DMS79 (cell line): Measurements from ENCODE around the gene MRPL9.
"Not testable (repeated sequence)": the region's sequence is repeated elsewhere in the genome, so short reads cannot be mapped to it uniquely, and the experiment has no call there.

Source experiments
- DNase-seq: peaks from one replicate; lab custom pipeline; 2025; lab: John Stamatoyannopoulos, UW

MRPL9 gene

DNA sequence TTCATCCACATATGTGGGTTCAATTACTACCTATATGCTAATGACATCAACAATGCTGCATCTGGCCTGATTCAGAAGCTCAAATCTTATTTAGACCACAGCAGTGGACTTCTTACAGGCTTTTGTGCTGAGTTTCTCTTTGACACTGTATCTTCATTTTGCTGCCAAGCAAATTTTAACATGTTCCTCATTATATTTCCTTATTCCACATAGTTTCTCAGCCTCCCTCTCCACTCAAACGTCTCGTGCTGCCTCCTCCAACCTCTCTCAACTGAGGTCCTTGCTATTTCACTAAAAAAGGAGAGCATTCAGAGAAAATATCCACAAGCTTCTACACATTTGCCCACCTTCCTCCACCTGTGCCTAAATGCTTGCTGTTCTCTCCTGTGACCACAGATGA lies 20.5 kb upstream of the MRPL9 start:
- no peak for DNase-seq

- DNase-seq = no peak
These were observed 19.4 kb upstream of the MRPL9 start for GRCh38 chr1:151782741-151783140.

GRCh38 chr1:151782026-151782425 lies 18.7 kb upstream of the MRPL9 start:
- not testable (repeated sequence) for DNase-seq

GRCh38 chr1:151780736-151781135 lies 17.4 kb upstream of the MRPL9 start:
- not testable (repeated sequence) for DNase-seq

DNA sequence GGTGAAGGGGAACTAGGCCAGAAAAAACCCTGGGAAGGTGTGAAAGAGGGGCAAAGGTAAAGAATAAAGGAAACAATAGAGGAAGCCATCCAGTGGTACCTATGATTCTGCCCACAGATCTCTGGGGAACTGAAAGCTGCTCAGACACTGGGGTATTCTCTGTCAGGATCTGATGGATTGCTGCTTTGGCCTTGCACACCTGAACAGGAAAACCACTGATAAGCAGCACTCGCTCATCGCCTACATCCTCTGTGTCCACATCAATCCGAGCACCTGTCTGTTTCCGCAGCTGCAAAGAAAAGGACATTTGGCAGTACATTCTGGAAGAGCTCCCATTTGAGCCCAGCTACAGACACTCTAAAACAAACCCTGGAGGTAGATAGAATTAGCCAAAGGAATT lies 16.6 kb upstream of the MRPL9 start:
- DNase-seq = no peak

- no peak for DNase-seq
These were observed 14.0 kb upstream of the MRPL9 start for GRCh38 chr1:151777317-151777716.

DNA sequence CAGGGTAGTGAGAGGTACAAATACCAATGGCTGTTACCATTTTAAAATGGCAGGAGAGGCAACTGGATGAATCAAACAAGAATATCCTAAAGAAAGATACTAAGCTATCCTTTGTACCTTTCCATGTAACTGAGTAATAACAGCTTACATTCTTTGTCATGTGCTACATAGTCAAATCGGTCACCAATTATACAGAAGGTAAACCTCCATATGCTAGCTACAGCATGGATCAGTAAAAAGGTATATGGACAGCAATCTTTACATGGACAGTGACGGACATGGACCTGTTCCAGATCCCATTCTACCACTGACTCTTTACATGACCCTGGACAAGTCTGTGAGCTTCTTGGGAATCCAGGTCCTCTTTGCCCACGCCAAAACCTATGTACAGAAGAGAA lies 13.4 kb upstream of the MRPL9 start:
- no peak for DNase-seq

- DNase-seq = no peak
These were observed 12.8 kb upstream of the MRPL9 start for GRCh38 chr1:151775894-151776664.

GRCh38 chr1:151774256-151774922 lies 11.1 kb upstream of the MRPL9 start:
- DNase-seq = no peak

- no peak for DNase-seq
These were observed 10.4 kb upstream of the MRPL9 start for GRCh38 chr1:151773702-151774101.

- DNase-seq = not testable (repeated sequence)
These were observed 6.0 kb upstream of the MRPL9 start for GRCh38 chr1:151769270-151769669.

- peak; percentile 43 for DNase-seq
These were observed 5.2 kb upstream of the MRPL9 start for GRCh38 chr1:151768351-151769066.

GRCh38 chr1:151763990-151764389 lies 694 bp upstream of the MRPL9 start:
- DNase-seq = no peak

- DNase-seq = no peak
These were observed 2.5 kb downstream of the MRPL9 start for GRCh38 chr1:151760597-151761385.

- DNase-seq = no peak
These were observed 4.1 kb downstream of the MRPL9 start for GRCh38 chr1:151759241-151759640.

DNA sequence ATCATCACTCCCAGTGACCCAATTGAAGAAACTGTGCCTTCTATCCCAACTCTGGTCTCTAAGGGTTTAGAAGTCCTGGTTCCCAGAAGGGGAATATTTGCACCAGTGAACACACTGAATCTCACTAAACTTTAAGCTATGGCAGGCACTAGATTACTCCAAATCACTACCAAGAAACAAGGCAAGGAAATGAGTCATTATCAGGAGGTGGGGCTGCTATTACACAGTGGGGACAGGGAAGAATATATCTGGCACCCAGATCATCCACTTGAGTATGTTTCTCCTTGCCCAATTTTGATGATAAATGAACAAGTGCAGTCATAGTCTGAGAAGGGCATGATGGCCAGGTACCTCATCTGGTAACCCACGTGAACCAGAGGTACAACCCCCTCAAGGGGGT lies 7.0 kb downstream of the MRPL9 start:
- DNase-seq = no peak

- DNase-seq = no peak
These were observed 21.8 kb downstream of the MRPL9 start for GRCh38 chr1:151741516-151741915.

DNA sequence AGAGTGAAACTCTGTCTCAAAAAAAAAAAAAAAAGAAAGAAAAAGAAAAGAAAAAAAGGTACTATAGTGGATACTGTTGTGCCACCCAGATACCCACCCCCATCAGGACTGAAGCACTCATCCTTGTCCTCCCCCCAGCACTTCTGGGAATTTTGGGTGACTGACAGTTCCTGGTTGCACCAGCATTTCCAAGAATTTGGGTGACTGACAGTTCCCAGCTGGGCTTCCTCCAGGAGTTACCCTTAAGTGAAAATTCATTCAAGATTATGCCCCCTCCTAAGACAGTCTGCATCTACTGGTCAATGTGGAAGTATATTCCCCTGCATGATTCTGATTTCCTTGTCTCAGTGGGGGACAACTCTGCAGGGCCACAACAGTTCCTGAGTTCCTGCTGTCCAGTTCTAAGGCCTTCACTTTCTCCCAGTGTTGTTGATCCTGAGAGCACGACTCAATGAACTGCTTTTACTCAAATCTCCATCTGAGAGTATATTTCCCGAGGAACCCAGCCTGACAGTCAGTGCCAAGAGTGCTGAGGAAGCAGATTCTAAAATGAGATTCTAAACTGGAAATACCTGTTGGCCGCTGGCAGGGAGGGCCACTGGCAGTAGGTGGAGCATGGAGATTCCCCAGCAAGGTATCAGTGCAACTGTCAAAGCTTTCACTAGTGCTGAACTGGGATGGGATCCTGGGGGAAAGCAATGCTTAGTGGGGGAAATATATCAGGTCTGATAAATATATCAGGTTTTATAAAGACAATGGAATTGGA lies 23.5 kb downstream of the MRPL9 start:
- DNase-seq = no peak

DNA sequence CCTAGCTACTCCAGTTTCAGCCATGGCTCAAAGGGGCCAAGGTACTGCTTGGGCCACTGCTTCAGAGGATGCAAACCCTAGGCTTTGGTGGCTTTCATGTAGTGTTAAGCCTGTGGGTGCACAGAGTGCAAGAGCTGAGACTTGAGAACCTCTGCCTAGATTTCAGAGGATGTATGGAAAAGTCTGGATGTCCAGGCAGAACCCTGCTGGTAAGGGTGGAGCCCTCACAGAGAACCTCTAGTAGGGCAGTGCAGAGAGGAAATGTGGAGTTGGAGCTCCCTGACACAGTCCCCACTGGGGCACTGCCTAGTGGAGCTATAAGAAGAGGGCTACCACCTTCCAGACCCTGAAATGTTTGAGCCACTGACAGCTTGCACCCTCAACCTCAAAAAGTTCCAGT lies 25.8 kb downstream of the MRPL9 start:
- DNase-seq = no peak

GRCh38 chr1:151737026-151737425 lies 26.3 kb downstream of the MRPL9 start:
- no peak for DNase-seq

GRCh38 chr1:151733995-151734394 lies 29.3 kb downstream of the MRPL9 start:
- not testable (repeated sequence) for DNase-seq
